Liver (tissue), 9 donors: Measurements from ENCODE around the gene XXYLT1. TPM values are rescaled to one million over a fixed set of nuclear protein-coding genes. Genes with fewer than 3 reads are reported as not detected.

ENCODE experiments used
- DNase-seq: peaks from one replicate; pipeline ENCODE4 v3.0.0-alpha.2; 2017; ENCODE audit warnings: low spot score
- H3K27ac ChIP-seq, 2 donors: one replicate each; pipeline ENCODE4 v1.7.0; 2013; ENCODE audit warnings: inconsistent platforms in 2 of 2, low read length in 2 of 2, control low read depth in 1 of 2, low read depth in 1 of 2, mild to moderate bottlenecking in 1 of 2
- H3K27me3 ChIP-seq, 4 donors: one replicate each; pipeline versions ENCODE4 v1.6.1 to v1.7.0; 2013; ENCODE audit warnings: low read length in 3 of 4, inconsistent platforms in 1 of 4, mild to moderate bottlenecking in 1 of 4, moderate library complexity in 1 of 4; ENCODE audit not compliant: control insufficient read depth in 4 of 4, insufficient read depth in 4 of 4
- H3K36me3 ChIP-seq, 4 donors: one replicate each; pipeline versions ENCODE4 v1.6.1 to v1.7.0; 2013; ENCODE audit warnings: low read length in 3 of 4, mild to moderate bottlenecking in 3 of 4, low read depth in 1 of 4, moderate library complexity in 1 of 4; ENCODE audit not compliant: control insufficient read depth in 4 of 4, insufficient read depth in 3 of 4
- H3K4me1 ChIP-seq, 4 donors: one replicate each; pipeline versions ENCODE4 v1.6.1 to v1.7.0; 2013; ENCODE audit warnings: low read length in 3 of 4, mild to moderate bottlenecking in 3 of 4, moderate library complexity in 1 of 4; ENCODE audit not compliant: control insufficient read depth in 4 of 4, insufficient read depth in 4 of 4
- H3K4me3 ChIP-seq, 3 donors: one replicate each; pipeline versions ENCODE4 v1.6.1 to v1.7.0; 2013; ENCODE audit warnings: low read length in 3 of 3, control low read depth in 1 of 3, low read depth in 1 of 3, mild to moderate bottlenecking in 1 of 3
- H3K9ac ChIP-seq, 2 donors: one replicate each; pipeline ENCODE4 v1.7.0; 2013; ENCODE audit warnings: low read length in 2 of 2, mild to moderate bottlenecking in 2 of 2, moderate library complexity in 2 of 2, control low read depth in 1 of 2, low read depth in 1 of 2
- H3K9me3 ChIP-seq, 4 donors: one replicate each; pipeline versions ENCODE4 v1.6.1 to v1.7.0; 2013; ENCODE audit warnings: low read length in 3 of 4; ENCODE audit not compliant: control insufficient read depth in 4 of 4
- ATF3 ChIP-seq: IDR thresholded peaks from 2 replicates; pipeline ENCODE4 v1.6.1; 2016; ENCODE audit warnings: antibody characterized with exemption
- FOXA1 ChIP-seq: IDR thresholded peaks from 2 replicates; pipeline ENCODE4 v1.6.1; 2016; ENCODE audit warnings: antibody characterized with exemption
- FOXA2 ChIP-seq: IDR thresholded peaks from 2 replicates; pipeline ENCODE4 v1.6.1; 2016; ENCODE audit warnings: antibody characterized with exemption
- GABPA ChIP-seq, 2 donors: IDR thresholded peaks in 1 of 2; conservative IDR thresholded peaks in 1 of 2; 2 replicates each; pipeline ENCODE4 v1.6.1; 2016; ENCODE audit warnings: antibody characterized with exemption in 2 of 2, mild to moderate bottlenecking in 1 of 2, moderate library complexity in 1 of 2
- HNF4A ChIP-seq, 2 donors: conservative IDR thresholded peaks; 2 replicates each; pipeline ENCODE4 v1.6.1; 2016; ENCODE audit warnings: antibody characterized with exemption in 2 of 2, mild to moderate bottlenecking in 2 of 2
- HNF4G ChIP-seq: IDR thresholded peaks from 2 replicates; pipeline ENCODE4 v1.6.1; 2016; ENCODE audit warnings: antibody characterized with exemption
- JUND ChIP-seq, 2 donors: IDR thresholded peaks; 2 replicates each; pipeline ENCODE4 v1.6.1; 2016; ENCODE audit warnings: antibody characterized with exemption in 2 of 2
- MAX ChIP-seq: IDR thresholded peaks from 2 replicates; pipeline ENCODE4 v1.6.1; 2016; ENCODE audit warnings: antibody characterized with exemption
- NR2F2 ChIP-seq: IDR thresholded peaks from 2 replicates; pipeline ENCODE4 v1.6.1; 2016; ENCODE audit warnings: antibody characterized with exemption
- RAD21 ChIP-seq, 2 donors: IDR thresholded peaks; 2 replicates each; pipeline ENCODE4 v1.6.1; 2016; ENCODE audit warnings: antibody characterized with exemption in 2 of 2, mild to moderate bottlenecking in 2 of 2
- SP1 ChIP-seq: IDR thresholded peaks from 2 replicates; pipeline ENCODE4 v1.6.1; 2018; ENCODE audit warnings: antibody characterized with exemption, mild to moderate bottlenecking
- TAF1 ChIP-seq: conservative IDR thresholded peaks from 2 replicates; pipeline ENCODE4 v1.6.1; 2016; ENCODE audit warnings: antibody characterized with exemption, mild to moderate bottlenecking
- YY1 ChIP-seq: IDR thresholded peaks from 2 replicates; pipeline ENCODE4 v1.6.1; 2016; ENCODE audit warnings: antibody characterized with exemption, mild to moderate bottlenecking
- ZBTB33 ChIP-seq: IDR thresholded peaks from 2 replicates; pipeline ENCODE4 v1.6.1; 2016; ENCODE audit warnings: antibody characterized with exemption
- WGBS: extraction: QIAGEN DNeasy Blood & Tissue Kit; methylation state at CpG from one replicate; pipeline ENCODE4 v1.1.7; 2013; 5-methylcytosine and 5-hydroxymethylcytosine counted together
- polyA plus RNA-seq, 2 donors: library from polyadenylated mRNA; stranded (reverse) in 1 of 2; unstranded in 1 of 2; fragments of 200-250 nt in 1 of 2; fragments of >200 nt in 1 of 2; fragmentation: Nextera tagmentation in 1 of 2; extraction: Ambion mirVana in 1 of 2; gene quantifications; one replicate each; pipeline versions ENCODE4 v1.2.1 to v1.2.3, GENCODE V29; 2013 to 2015
- total RNA-seq, 2 donors: library from RNA; depleted of rRNA; stranded (reverse); fragments of >200 nt; gene quantifications; one replicate each; pipeline ENCODE4 v1.2.3, GENCODE V29; 2014
- donor health status: healthy.
- donor health status: healthy.
- donor health status: healthy.
- donor health status: healthy.
- donor health status: healthy.

Gene XXYLT1
- total and polyA plus RNA-seq, 4 donors = 0.93 to 7.6 (median 2.8) TPM

GRCh38 chr3:195210266-195210973 lies 60.5 kb downstream of the XXYLT1 start:
- no peaks in the 10 kb centered on the region for H3K36me3 ChIP-seq
- H3K4me1 ChIP-seq = peaks cover 0 to 9% (median 0%) of the 10 kb centered on the region in 4 donors
- H3K27me3 ChIP-seq = no peaks in the 10 kb centered on the region
- no peak overlapping the region for H3K9ac ChIP-seq
- H3K27ac ChIP-seq = peak overlapping the region; percentile 53 to 69
- no peak overlapping the region for H3K4me3 ChIP-seq
- H3K9me3 ChIP-seq = no peaks in the 10 kb centered on the region
- DNase-seq = no peak
- 71% methylated on average over 13 of the region's 13 CpGs for WGBS
- TF ChIP-seq HNF4A (conservative IDR thresholded peaks at IDR 0.05) (no peak), FOXA2 (no peak), ATF3 (no peak), NR2F2 (peak; percentile 3)

- 74% methylated on average over 12 of the region's 12 CpGs for WGBS
- Histone ChIP-seq H3K9ac (no peak overlapping the region), H3K9me3 (no peaks in the 10 kb centered on the region), H3K27ac (peak overlapping the region; percentile 37 to 69), H3K4me3 (no peak overlapping the region), H3K4me1 (peaks cover 0 to 9% (median 2%) of the 10 kb centered on the region in 4 donors), H3K36me3 (no peaks in the 10 kb centered on the region), H3K27me3 (no peaks in the 10 kb centered on the region)
- DNase-seq = no peak
- TF ChIP-seq HNF4G (no peak), GABPA (IDR thresholded peaks at IDR 0.05 in 1 of 2, conservative IDR thresholded peaks at IDR 0.05 in 1 of 2) (no peak), NR2F2 (peak; percentile 28), SP1 (no peak), YY1 (no peak)
These were observed 61.1 kb downstream of the XXYLT1 start for GRCh38 chr3:195209847-195210265.

GRCh38 chr3:195209083-195209846 lies 61.7 kb downstream of the XXYLT1 start:
- no peak for DNase-seq
- Histone ChIP-seq H3K27me3 (no peaks in the 10 kb centered on the region), H3K4me3 (no peak overlapping the region), H3K36me3 (no peaks in the 10 kb centered on the region), H3K9ac (no peak overlapping the region), H3K27ac (peak overlapping the region; percentile 37 to 69), H3K4me1 (peaks cover 0 to 9% (median 2%) of the 10 kb centered on the region in 4 donors), H3K9me3 (no peaks in the 10 kb centered on the region)
- no peak for TF ChIP-seq GABPA (IDR thresholded peaks at IDR 0.05 in 1 of 2, conservative IDR thresholded peaks at IDR 0.05 in 1 of 2)
- WGBS = 86% methylated on average over 29 of the region's 29 CpGs

- no peaks in the 10 kb centered on the region for H3K9me3 ChIP-seq
- H3K27ac ChIP-seq = no peak overlapping the region
- TF ChIP-seq JUND (IDR thresholded peaks at IDR 0.05) (no peak), TAF1 (no peak), SP1 (no peak), ZBTB33 (no peak), FOXA1 (no peak), RAD21 (IDR thresholded peaks at IDR 0.05) (no peak), NR2F2 (no peak), MAX (no peak), GABPA (IDR thresholded peaks at IDR 0.05 in 1 of 2, conservative IDR thresholded peaks at IDR 0.05 in 1 of 2) (no peak)
- no peak overlapping the region for H3K9ac ChIP-seq
- H3K4me1 ChIP-seq = peaks cover 0 to 9% (median 2%) of the 10 kb centered on the region in 4 donors
- 80% methylated on average over 7 of the region's 7 CpGs for WGBS
- no peaks in the 10 kb centered on the region for H3K36me3 ChIP-seq
- H3K4me3 ChIP-seq = no peak overlapping the region
- DNase-seq = no peak
- no peaks in the 10 kb centered on the region for H3K27me3 ChIP-seq
These were observed 62.3 kb downstream of the XXYLT1 start for GRCh38 chr3:195208631-195209030.
